Pancreas (tissue), 10 donors: ENCODE data around the gene CCL3. TPM values are rescaled to one million over a fixed set of nuclear protein-coding genes. Genes with fewer than 3 reads are reported as not detected.

Experiments
- ATAC-seq, 4 donors: fragments of 200-7000 bp; cut with Tn5 transposase; one replicate each; pipeline versions ENCODE4 v1.8.0 to v1.9.1; 2020; ENCODE audit warnings: mild to moderate bottlenecking in 4 of 4, moderate library complexity in 4 of 4
- DNase-seq, 6 donors: peaks; one replicate each; pipeline ENCODE4 v3.0.0-alpha.2; 2020
- FAIRE-seq: peaks from 2 replicates; lab custom pipeline; 2012; peaks lifted over from hg19 to GRCh38; lab: Jason Lieb, UNC
- H3K27ac ChIP-seq, 4 donors: fragments of 200-600 bp; sonication (generic); 1 replicate in 3 of 4; 2 replicates in 1 of 4; pipeline versions ENCODE4 v1.5.0 to v1.8.0; 2020
- H3K27me3 ChIP-seq, 4 donors: fragments of 200-600 bp; one replicate each; pipeline ENCODE4 v1.8.0; 2021
- H3K36me3 ChIP-seq, 3 donors: fragments of 200-600 bp; sonication (generic) in 1 of 3; one replicate each; pipeline versions ENCODE4 v1.5.0 to v1.8.0; 2020 to 2021
- H3K4me1 ChIP-seq, 3 donors: fragments of 200-600 bp; one replicate each; pipeline ENCODE4 v1.8.0; 2021
- H3K4me3 ChIP-seq, 4 donors: fragments of 200-600 bp; sonication (generic) in 2 of 4; one replicate each; pipeline versions ENCODE4 v1.5.0 to v1.8.0; 2020 to 2021
- H3K9me3 ChIP-seq, 4 donors: fragments of 200-600 bp; one replicate each; pipeline ENCODE4 v1.8.0; 2021
- WGBS, 2 donors: extraction: QIAGEN DNeasy Blood & Tissue Kit; methylation state at CpG; one replicate each; pipeline ENCODE4 v1.1.7; 2013; 5-methylcytosine and 5-hydroxymethylcytosine counted together
- intact Hi-C, 3 donors: fragments of 100-400 bp; cut with DNase I; formaldehyde crosslinking; loops; one replicate each; pipeline versions ENCODE4 v1.11.1 to v1.14.2; 2022
- polyA plus RNA-seq, 2 donors: library from polyadenylated mRNA; stranded (reverse); fragments of 200-250 nt; gene quantifications; one replicate each; pipeline ENCODE4 v1.2.3, GENCODE V29; 2013
- total RNA-seq, 6 donors: library from RNA; stranded (reverse); fragmentation: NEBNext Ultra II Directional in 4 of 6; extraction: Animal tissue kit (Norgen Biotek cat#: 25700) in 4 of 6; gene quantifications; one replicate each; pipeline versions ENCODE4 v1.2.1 to v1.2.4, GENCODE V29; 2021 to 2023
- TF ChIP-seq, protein P1 (sequence below), 4 donors: fragments of 200-600 bp; sonication (generic) in 3 of 4; IDR thresholded peaks; one replicate each; pipeline versions ENCODE4 v1.5.0 to v1.8.0; 2021; ENCODE audit warnings: antibody characterized with exemption in 4 of 4
- donor health status: healthy with polysubstance abuse.
- donor health status: DM: no; HTN: no; CAD: no; lungs with moderate emphysema.
- donor health status: DM: no; HTN: no; CAD: no.
- donor health status: control.
- donor health status: control.
- donor health status: Bipolar disorder and iron deficiency.
- donor health status: DM: yes; HTN: yes; CAD: no.
- donor health status: DM: no; HTN: no; CAD: no.
- donor health status: DM: no; HTN: no; CAD: no.
- donor health status: DM: yes; HTN: yes; CAD: no.

Gene CCL3
- total and polyA plus RNA-seq, 8 donors: 0.28 to 3.5 (median 0.99) TPM

DNA sequence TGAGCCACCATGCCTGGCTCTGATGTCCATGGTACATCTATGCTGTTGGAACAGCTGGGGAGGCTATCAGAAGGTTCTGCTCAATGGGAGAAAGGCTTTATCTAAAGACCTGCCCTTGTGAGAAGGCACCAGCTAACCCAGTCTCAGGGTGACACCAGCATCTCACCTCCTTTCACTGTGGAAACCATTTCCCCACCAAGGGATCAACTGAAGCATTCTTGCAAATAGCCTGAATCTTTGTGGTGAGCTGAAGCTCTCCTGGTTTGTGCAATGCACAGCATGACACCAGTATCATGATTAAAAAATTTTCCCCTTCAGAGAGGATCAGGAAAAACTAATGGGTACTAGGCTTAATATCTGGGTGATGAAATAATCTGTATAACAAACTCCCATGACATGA lies 20.8 kb downstream of the CCL3 start:
- intact Hi-C loops: loop anchor here in 2 of 3 donors (5.0 to 10.0 kb wide), 2 partner anchors 94 to 97 kb away; no protein-coding TSS in a partner anchor
- no peak for ATAC-seq
- Histone ChIP-seq H3K27ac (no peak overlapping the region), H3K4me3 (no peak overlapping the region), H3K36me3 (no peaks in the 10 kb centered on the region), H3K4me1 (no peaks in the 10 kb centered on the region), H3K9me3 (no peaks in the 10 kb centered on the region), H3K27me3 (no peaks in the 10 kb centered on the region)
- no peak for FAIRE-seq
- TF ChIP-seq, protein P1, sequence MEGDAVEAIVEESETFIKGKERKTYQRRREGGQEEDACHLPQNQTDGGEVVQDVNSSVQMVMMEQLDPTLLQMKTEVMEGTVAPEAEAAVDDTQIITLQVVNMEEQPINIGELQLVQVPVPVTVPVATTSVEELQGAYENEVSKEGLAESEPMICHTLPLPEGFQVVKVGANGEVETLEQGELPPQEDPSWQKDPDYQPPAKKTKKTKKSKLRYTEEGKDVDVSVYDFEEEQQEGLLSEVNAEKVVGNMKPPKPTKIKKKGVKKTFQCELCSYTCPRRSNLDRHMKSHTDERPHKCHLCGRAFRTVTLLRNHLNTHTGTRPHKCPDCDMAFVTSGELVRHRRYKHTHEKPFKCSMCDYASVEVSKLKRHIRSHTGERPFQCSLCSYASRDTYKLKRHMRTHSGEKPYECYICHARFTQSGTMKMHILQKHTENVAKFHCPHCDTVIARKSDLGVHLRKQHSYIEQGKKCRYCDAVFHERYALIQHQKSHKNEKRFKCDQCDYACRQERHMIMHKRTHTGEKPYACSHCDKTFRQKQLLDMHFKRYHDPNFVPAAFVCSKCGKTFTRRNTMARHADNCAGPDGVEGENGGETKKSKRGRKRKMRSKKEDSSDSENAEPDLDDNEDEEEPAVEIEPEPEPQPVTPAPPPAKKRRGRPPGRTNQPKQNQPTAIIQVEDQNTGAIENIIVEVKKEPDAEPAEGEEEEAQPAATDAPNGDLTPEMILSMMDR (IDR thresholded peaks at IDR 0.05): no peak
- no peak for DNase-seq

DNA sequence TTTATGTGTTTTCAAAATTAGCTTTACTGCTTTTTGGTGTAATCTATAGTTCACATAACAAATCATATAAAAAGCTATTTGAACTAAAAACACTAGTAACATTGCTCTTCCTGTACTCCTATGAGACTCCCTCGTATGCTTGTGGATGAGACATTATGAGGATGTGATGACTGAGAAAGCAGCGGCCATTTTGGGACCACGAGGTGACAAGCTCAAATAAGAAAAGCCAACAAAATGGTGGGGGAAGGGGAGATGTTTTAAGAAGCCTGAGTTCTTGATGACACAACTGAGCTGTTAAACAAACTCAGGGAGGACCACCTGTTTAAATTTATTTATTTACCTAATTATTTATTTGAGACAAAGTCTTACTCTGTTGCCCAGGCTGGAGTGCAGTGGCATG lies 21.4 kb downstream of the CCL3 start:
- Histone ChIP-seq H3K4me1 (no peaks in the 10 kb centered on the region), H3K27ac (no peak overlapping the region), H3K4me3 (no peak overlapping the region), H3K9me3 (no peaks in the 10 kb centered on the region), H3K36me3 (no peaks in the 10 kb centered on the region), H3K27me3 (no peaks in the 10 kb centered on the region)
- WGBS, 2 donors: 55 to 62% methylated on average over 3 of the region's 3 CpGs
- ATAC-seq (no peak), FAIRE-seq (no peak), DNase-seq (no peak)
- TF ChIP-seq, protein P1 (IDR thresholded peaks at IDR 0.05): no peak
- intact Hi-C loops: loop anchor here in 2 of 3 donors (5.0 to 10.0 kb wide), 2 partner anchors 94 to 96 kb away; no protein-coding TSS in a partner anchor

DNA sequence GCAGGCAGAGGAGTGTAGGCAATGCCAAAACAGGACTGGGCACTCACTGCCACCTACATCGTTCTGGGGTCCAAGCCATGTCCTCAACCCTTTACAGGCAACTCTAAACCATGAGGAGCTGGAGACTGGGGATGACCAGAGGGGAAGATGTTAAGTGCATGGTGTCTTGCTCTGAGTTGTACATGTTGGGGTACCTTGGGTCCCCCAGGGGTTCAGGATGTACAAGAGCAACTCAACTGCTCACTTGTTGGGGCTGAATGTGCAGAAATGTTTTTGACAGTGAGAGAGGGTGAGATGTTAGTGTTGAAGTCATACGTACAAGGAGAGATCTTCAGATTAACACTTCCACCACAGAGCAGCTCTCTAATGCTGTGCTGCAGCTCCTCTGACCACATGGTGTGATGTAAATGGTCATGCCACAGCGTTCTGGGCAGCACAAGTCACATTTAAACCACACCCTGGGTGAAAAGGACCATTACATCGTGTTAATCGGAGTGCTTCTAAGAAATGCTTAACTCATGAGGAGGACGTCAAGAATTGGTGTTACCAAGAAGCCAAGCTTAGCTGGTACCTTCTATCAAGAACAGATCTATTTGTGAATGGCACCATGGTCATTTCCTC lies 23.5 kb downstream of the CCL3 start:
- Histone ChIP-seq H3K36me3 (no peaks in the 10 kb centered on the region), H3K27me3 (no peaks in the 10 kb centered on the region), H3K9me3 (no peaks in the 10 kb centered on the region), H3K4me3 (no peak overlapping the region), H3K4me1 (no peaks in the 10 kb centered on the region), H3K27ac (no peak overlapping the region)
- ATAC-seq (no peak), DNase-seq (no peak), FAIRE-seq (no peak)
- 72 to 83% methylated on average over 6 of the region's 6 CpGs for WGBS, 2 donors
- intact Hi-C loops: loop anchor here in 2 of 3 donors (5.0 to 10.0 kb wide), 2 partner anchors 92 to 94 kb away; no protein-coding TSS in a partner anchor
- TF ChIP-seq, protein P1 (IDR thresholded peaks at IDR 0.05): no peak

DNA sequence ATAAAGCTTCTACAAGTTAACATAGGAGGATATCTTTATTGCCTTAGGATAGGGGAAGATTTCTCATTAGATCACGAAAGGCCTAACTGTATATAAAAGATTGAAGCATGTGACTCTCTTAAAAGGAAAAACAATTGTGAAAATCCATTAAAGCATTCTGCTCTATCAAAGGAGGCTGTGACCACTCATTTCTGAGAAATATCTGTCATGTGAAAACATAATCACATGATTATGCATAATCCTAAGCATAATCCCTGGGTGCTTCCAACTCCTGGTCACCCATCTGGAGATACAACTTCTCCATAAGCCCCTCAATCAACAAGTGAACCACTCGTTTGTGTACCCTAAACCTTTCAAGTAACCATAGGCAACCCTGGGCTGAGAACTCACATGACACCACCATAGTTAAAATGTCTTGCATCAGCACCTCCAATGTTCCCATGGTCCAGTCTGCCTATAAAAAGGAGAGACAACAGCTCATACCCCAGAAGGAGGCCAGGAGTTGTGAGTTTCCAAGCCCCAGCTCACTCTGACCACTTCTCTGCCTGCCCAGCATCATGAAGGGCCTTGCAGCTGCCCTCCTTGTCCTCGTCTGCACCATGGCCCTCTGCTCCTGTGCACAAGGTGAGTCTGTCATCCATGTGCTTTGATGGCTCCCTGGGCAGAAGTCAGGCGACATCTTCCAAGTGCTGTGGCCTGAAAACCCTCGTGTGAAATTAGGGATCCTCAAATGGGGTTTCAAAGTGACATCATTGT lies 26.0 kb downstream of the CCL3 start, which contains the start of gene CCL18:
CCL18 (plus strand) TSS at position 487 of the 756 bp plus-strand sequence; CDS start at position 558, 71 bp downstream.
- intact Hi-C loops: loop anchor here in 1 of 3 donors (10.0 kb wide), 1 partner anchor 89 kb away; no protein-coding TSS in a partner anchor
- Histone ChIP-seq H3K36me3 (no peaks in the 10 kb centered on the region), H3K27me3 (no peaks in the 10 kb centered on the region), H3K4me1 (no peaks in the 10 kb centered on the region), H3K9me3 (no peaks in the 10 kb centered on the region), H3K4me3 (no peak within 1 kb of the TSS), H3K27ac (no peak within 1 kb of the TSS)
- no peak for DNase-seq
- WGBS, 2 donors: 57 to 62% methylated on average over 5 of the region's 5 CpGs
- FAIRE-seq: no peak
- ATAC-seq: no peak
- TF ChIP-seq, protein P1 (IDR thresholded peaks at IDR 0.05): no peak
